ENCODE measurements around the gene BCL2. TPM values are rescaled to one million over a fixed set of nuclear protein-coding genes. Genes with fewer than 3 reads are reported as not detected.
A peak's percentile ranks its signal among the peaks of the same experiment; 100 is the strongest.

The BCL2 gene
- total RNA-seq, 4 donors from 2014 or later, result 16.2 to 54.5 (median 20.7) TPM

- H3K9me3 ChIP-seq, result no peaks in the 10 kb centered on the region
- no peak for TF ChIP-seq POLR2A (IDR thresholded peaks at IDR 0.05)
- no peak for TF ChIP-seq CTCF (IDR thresholded peaks at IDR 0.05)
- no peak overlapping the region for H3K4me3 ChIP-seq
- no peak for DNase-seq
- H3K36me3 ChIP-seq, result no peaks in the 10 kb centered on the region
- peaks cover 0 to 11% (median 0%) of the 10 kb centered on the region in 4 donors for H3K4me1 ChIP-seq
- no peak overlapping the region for H3K27ac ChIP-seq
- H3K27me3 ChIP-seq, result no peaks in the 10 kb centered on the region
Measured at GRCh38 chr18:63260380-63260754, 59.2 kb downstream of the BCL2 start.

GRCh38 chr18:63259567-63260379, 59.8 kb downstream of the BCL2 start:
- no peak overlapping the region for H3K4me3 ChIP-seq
- no peak for TF ChIP-seq POLR2A (IDR thresholded peaks at IDR 0.05)
- no peak for TF ChIP-seq CTCF (IDR thresholded peaks at IDR 0.05)
- no peaks in the 10 kb centered on the region for H3K9me3 ChIP-seq
- no peak for DNase-seq
- no peaks in the 10 kb centered on the region for H3K36me3 ChIP-seq
- peaks cover 0 to 5% (median 0%) of the 10 kb centered on the region in 4 donors for H3K4me1 ChIP-seq
- peak overlapping the region in 1 of 4 donors; percentile 16 for H3K27ac ChIP-seq
- H3K27me3 ChIP-seq, result no peaks in the 10 kb centered on the region

- H3K4me3 ChIP-seq, result no peak overlapping the region
- no peaks in the 10 kb centered on the region for H3K9me3 ChIP-seq
- TF ChIP-seq POLR2A (IDR thresholded peaks at IDR 0.05) (no peak), CTCF (IDR thresholded peaks at IDR 0.05) (no peak)
Measured at GRCh38 chr18:63258749-63259566, 60.6 kb downstream of the BCL2 start.

GRCh38 chr18:63257453-63257852, 62.1 kb downstream of the BCL2 start:
- no peak for TF ChIP-seq CTCF (IDR thresholded peaks at IDR 0.05)
- no peak for TF ChIP-seq POLR2A (IDR thresholded peaks at IDR 0.05)
- H3K27ac ChIP-seq, result no peak overlapping the region
- H3K4me1 ChIP-seq, result peaks cover 0 to 11% (median 0%) of the 10 kb centered on the region in 4 donors

More at GRCh38 chr18:63258749-63259566, 60.6 kb downstream of the BCL2 start:
- Histone ChIP-seq H3K27ac (peak overlapping the region in 1 of 4 donors; percentile 16), H3K27me3 (no peaks in the 10 kb centered on the region), H3K36me3 (no peaks in the 10 kb centered on the region), H3K4me1 (peaks cover 0 to 4% (median 0%) of the 10 kb centered on the region in 4 donors)
- no peak for DNase-seq

GRCh38 chr18:63255435-63255834, 64.1 kb downstream of the BCL2 start:
- no peaks in the 10 kb centered on the region for H3K36me3 ChIP-seq
- H3K27ac ChIP-seq, result no peak overlapping the region

More at GRCh38 chr18:63257453-63257852, 62.1 kb downstream of the BCL2 start:
- no peak for DNase-seq
- no peaks in the 10 kb centered on the region for H3K27me3 ChIP-seq
- H3K4me3 ChIP-seq, result no peak overlapping the region
- no peaks in the 10 kb centered on the region for H3K36me3 ChIP-seq
- no peaks in the 10 kb centered on the region for H3K9me3 ChIP-seq

More at GRCh38 chr18:63255435-63255834, 64.1 kb downstream of the BCL2 start:
- Histone ChIP-seq H3K4me1 (peaks cover 0 to 11% (median 0%) of the 10 kb centered on the region in 4 donors), H3K27me3 (no peaks in the 10 kb centered on the region), H3K9me3 (no peaks in the 10 kb centered on the region), H3K4me3 (no peak overlapping the region)
- TF ChIP-seq POLR2A (IDR thresholded peaks at IDR 0.05), result no peak
- TF ChIP-seq CTCF (IDR thresholded peaks at IDR 0.05), result no peak
- no peak for DNase-seq

Measured in Peyer's patch (tissue), 4 donors.